Mesenchymal stem cell (in vitro differentiated cells and primary cell): Measurements from ENCODE around the gene DAG1. TPM values are rescaled to one million over a fixed set of nuclear protein-coding genes. Genes with fewer than 3 reads are reported as not detected.

Experiments used
- DNase-seq: peaks from one replicate; pipeline ENCODE4 v3.0.0-alpha.2; 2013
- H2AFZ ChIP-seq: one replicate; pipeline ENCODE4 v1.6.1; 2013; ENCODE audit warnings: low read depth, mild to moderate bottlenecking, control low read depth, inconsistent platforms, low read length, moderate library complexity
- H2AK5ac ChIP-seq: 2 replicates; pipeline ENCODE4 v1.6.1; 2013; ENCODE audit warnings: low read length, moderate library complexity, mild to moderate bottlenecking, inconsistent platforms; ENCODE audit not compliant: severe bottlenecking
- H2BK120ac ChIP-seq: one replicate; pipeline ENCODE4 v1.6.1; 2013; ENCODE audit warnings: low read depth, mild to moderate bottlenecking, inconsistent platforms, low read length, moderate library complexity
- H2BK12ac ChIP-seq, 2 experiments: one replicate each; pipeline ENCODE4 v1.6.1; 2013; ENCODE audit warnings: inconsistent platforms in 2 of 2, low read length in 2 of 2, mild to moderate bottlenecking in 2 of 2, moderate library complexity in 2 of 2, control low read depth in 1 of 2
- H2BK15ac ChIP-seq: one replicate; pipeline ENCODE4 v1.6.1; 2013; ENCODE audit warnings: mild to moderate bottlenecking, low read depth, inconsistent platforms; ENCODE audit not compliant: poor library complexity, severe bottlenecking
- H2BK5ac ChIP-seq: 2 replicates; pipeline ENCODE4 v1.6.1; 2013; ENCODE audit warnings: low read depth, mild to moderate bottlenecking, low read length, control low read depth, inconsistent platforms; ENCODE audit not compliant: poor library complexity, severe bottlenecking
- H3K14ac ChIP-seq, 2 experiments: one replicate each; pipeline ENCODE4 v1.6.1; 2013; ENCODE audit warnings: inconsistent platforms in 2 of 2, low read length in 2 of 2, control low read depth in 1 of 2, mild to moderate bottlenecking in 1 of 2, moderate library complexity in 1 of 2
- H3K18ac ChIP-seq, 2 experiments: one replicate each; pipeline ENCODE4 v1.6.1; 2013; ENCODE audit warnings: inconsistent platforms in 2 of 2, low read length in 2 of 2, control low read depth in 1 of 2, low read depth in 1 of 2, mild to moderate bottlenecking in 1 of 2
- H3K23ac ChIP-seq, 2 experiments: one replicate each; pipeline ENCODE4 v1.6.1; 2013; ENCODE audit warnings: inconsistent platforms in 2 of 2, low read length in 2 of 2, mild to moderate bottlenecking in 2 of 2, moderate library complexity in 2 of 2, control low read depth in 1 of 2
- H3K27ac ChIP-seq: 2 replicates; pipeline ENCODE4 v1.5.1; 2013; ENCODE audit warnings: mild to moderate bottlenecking, moderate library complexity, low read length, control low read depth, inconsistent platforms; ENCODE audit not compliant: poor library complexity, severe bottlenecking
- H3K27me3 ChIP-seq, 2 experiments: 2 replicates each; pipeline versions ENCODE4 v1.6.1 to v1.7.0; 2013; ENCODE audit warnings: low read length in 2 of 2, mild to moderate bottlenecking in 2 of 2, moderate library complexity in 2 of 2, control low read depth in 1 of 2, inconsistent platforms in 1 of 2; ENCODE audit not compliant: control insufficient read depth in 1 of 2, insufficient read depth in 1 of 2
- H3K36me3 ChIP-seq, 2 experiments: 2 replicates each; pipeline versions ENCODE4 v1.6.1 to v1.7.0; 2013; ENCODE audit warnings: low read length in 2 of 2, control low read depth in 1 of 2, inconsistent platforms in 1 of 2, low read depth in 1 of 2, mild to moderate bottlenecking in 1 of 2; ENCODE audit not compliant: insufficient read depth in 2 of 2, control insufficient read depth in 1 of 2
- H3K4ac ChIP-seq, 2 experiments: one replicate each; pipeline ENCODE4 v1.6.1; 2013; ENCODE audit warnings: inconsistent platforms in 2 of 2, low read length in 2 of 2, mild to moderate bottlenecking in 2 of 2, moderate library complexity in 2 of 2, control low read depth in 1 of 2, low read depth in 1 of 2
- H3K4me1 ChIP-seq: 2 replicates; pipeline ENCODE4 v1.6.1; 2013; ENCODE audit warnings: low read depth, low read length, control low read depth; ENCODE audit not compliant: control insufficient read depth, insufficient read depth
- H3K4me2 ChIP-seq: 2 replicates; pipeline ENCODE4 v1.6.1; 2013; ENCODE audit warnings: low read length, mild to moderate bottlenecking, inconsistent platforms; ENCODE audit not compliant: poor library complexity, severe bottlenecking
- H3K4me3 ChIP-seq, 2 experiments: 2 replicates each; pipeline versions ENCODE4 v1.5.1 to v1.7.0; 2013; ENCODE audit warnings: low read length in 2 of 2, mild to moderate bottlenecking in 2 of 2, control low read depth in 1 of 2, low read depth in 1 of 2; ENCODE audit not compliant: insufficient read depth in 1 of 2
- H3K79me1 ChIP-seq: replicated peaks from 2 replicates; pipeline ENCODE4 v1.6.1; 2013; ENCODE audit warnings: mild to moderate bottlenecking, control low read depth, low read length, inconsistent platforms; ENCODE audit not compliant: poor library complexity, severe bottlenecking
- H3K9ac ChIP-seq: 2 replicates; pipeline ENCODE4 v1.7.0; 2013; ENCODE audit warnings: mild to moderate bottlenecking, low read length, moderate library complexity
- H3K9me3 ChIP-seq: 2 replicates; pipeline ENCODE4 v1.7.0; 2013; ENCODE audit warnings: mild to moderate bottlenecking, low read length; ENCODE audit not compliant: control insufficient read depth
- H4K8ac ChIP-seq: one replicate; pipeline ENCODE4 v1.6.1; 2013; ENCODE audit warnings: inconsistent platforms, mild to moderate bottlenecking, low read length, moderate library complexity
- H4K91ac ChIP-seq: one replicate; pipeline ENCODE4 v1.6.1; 2013; ENCODE audit warnings: mild to moderate bottlenecking, low read length, inconsistent platforms
- WGBS: methylation state at CpG from one replicate; pipeline ENCODE4 v1.1.7; 2013; ENCODE audit warnings: mixed read lengths; 5-methylcytosine and 5-hydroxymethylcytosine counted together
- polyA plus RNA-seq, 2 experiments: library from polyadenylated mRNA; stranded (reverse); fragments of 200-250 nt; gene quantifications; one replicate each; pipeline ENCODE4 v1.2.3, GENCODE V29; 2013

DAG1 gene
- 80.5 TPM for polyA plus RNA-seq (2013, experiment 1 of 2)
- polyA plus RNA-seq (2013, experiment 2 of 2), result 79.1 TPM

- Histone ChIP-seq H4K8ac (peak within 1 kb of the TSS; percentile 87), H3K4me1 (peaks cover 13% of the 10 kb centered on the region), H3K36me3 (peaks cover 0 to 3% of the 10 kb centered on the region in 2 experiments), H3K4me3 (peak within 1 kb of the TSS; percentile 83 to 96), H4K91ac (peak within 1 kb of the TSS; percentile 71), H2BK15ac (peak within 1 kb of the TSS; percentile 79), H2BK120ac (peak within 1 kb of the TSS; percentile 20), H3K14ac (peak within 1 kb of the TSS in 1 of 2 experiments; percentile 96), H3K4me2 (peak within 1 kb of the TSS; percentile 86), H3K23ac (peak within 1 kb of the TSS in 1 of 2 experiments; percentile 89), H2BK5ac (peak within 1 kb of the TSS; percentile 61), H3K4ac (peak within 1 kb of the TSS; percentile 82 to 84), H2AK5ac (peak within 1 kb of the TSS; percentile 9), H2AFZ (peak within 1 kb of the TSS; percentile 92), H3K27me3 (no peaks in the 10 kb centered on the region), H3K79me1 (peaks cover 2% of the 10 kb centered on the region), H3K9ac (peak within 1 kb of the TSS; percentile 90), H3K9me3 (no peaks in the 10 kb centered on the region), H3K18ac (peak within 1 kb of the TSS; percentile 78 to 94), H2BK12ac (peak within 1 kb of the TSS; percentile 76 to 99), H3K27ac (peak within 1 kb of the TSS; percentile 92)
- DNase-seq, result peak; percentile 95
- under 1% methylated on average over 84 of the region's 108 CpGs for WGBS
These were observed at the start of gene DAG1 for GRCh38 chr3:49469936-49470713. TSS of gene DAG1 (plus strand) at chr3:49470267. CDS start at chr3:49510535, 40,268 bp downstream.

- H2AK5ac ChIP-seq, result peak overlapping the region; percentile 23
- WGBS, result 12% methylated on average over 14 of the region's 14 CpGs
- H3K4me1 ChIP-seq, result peaks cover 27% of the 10 kb centered on the region
- no peaks in the 10 kb centered on the region for H3K27me3 ChIP-seq
- H3K18ac ChIP-seq, result peak overlapping the region; percentile 46 to 91
- peak overlapping the region; percentile 7 to 83 for H3K4ac ChIP-seq
- H2BK120ac ChIP-seq, result no peak overlapping the region
- peak overlapping the region in 1 of 2 experiments; percentile 23 for H3K4me3 ChIP-seq
- H3K36me3 ChIP-seq, result peaks cover 51 to 58% of the 10 kb centered on the region in 2 experiments
- H3K4me2 ChIP-seq, result peak overlapping the region; percentile 78
- H4K8ac ChIP-seq, result peak overlapping the region; percentile 92
- H3K79me1 ChIP-seq, result peaks cover 16% of the 10 kb centered on the region
- H2BK12ac ChIP-seq, result peak overlapping the region; percentile 7 to 75
- DNase-seq, result no peak
- H2BK15ac ChIP-seq, result no peak overlapping the region
- H3K14ac ChIP-seq, result peak overlapping the region in 1 of 2 experiments; percentile 92
- peak overlapping the region; percentile 5 for H4K91ac ChIP-seq
- H3K23ac ChIP-seq, result peak overlapping the region in 1 of 2 experiments; percentile 94
- no peak overlapping the region for H3K9ac ChIP-seq
- H3K9me3 ChIP-seq, result no peaks in the 10 kb centered on the region
- peak overlapping the region; percentile 5 for H3K27ac ChIP-seq
- H2BK5ac ChIP-seq, result no peak overlapping the region
- H2AFZ ChIP-seq, result peak overlapping the region; percentile 19
These were observed 48.1 kb upstream of the DAG1 start for GRCh38 chr3:49421890-49422378.

GRCh38 chr3:49422379-49423248 lies 47.5 kb upstream of the DAG1 start, which contains the start of gene AMT:
TSS of gene AMT (minus strand) at chr3:49422473. CDS start at chr3:49422450, 23 bp downstream.
- Histone ChIP-seq H3K9me3 (no peaks in the 10 kb centered on the region), H3K14ac (peak within 1 kb of the TSS in 1 of 2 experiments; percentile 92), H2BK12ac (peak within 1 kb of the TSS; percentile 7 to 75), H2BK5ac (no peak within 1 kb of the TSS), H3K23ac (peak within 1 kb of the TSS in 1 of 2 experiments; percentile 94), H2AFZ (peak within 1 kb of the TSS; percentile 19), H2BK15ac (no peak within 1 kb of the TSS), H3K4ac (peak within 1 kb of the TSS; percentile 7 to 83), H3K27me3 (no peaks in the 10 kb centered on the region), H2AK5ac (peak within 1 kb of the TSS; percentile 23), H3K18ac (peak within 1 kb of the TSS; percentile 46 to 91), H3K9ac (no peak within 1 kb of the TSS), H4K8ac (peak within 1 kb of the TSS; percentile 92), H4K91ac (peak within 1 kb of the TSS; percentile 5), H3K27ac (peak within 1 kb of the TSS; percentile 13), H3K79me1 (peaks cover 10% of the 10 kb centered on the region), H3K4me2 (peak within 1 kb of the TSS; percentile 78), H2BK120ac (no peak within 1 kb of the TSS), H3K4me1 (peaks cover 21% of the 10 kb centered on the region), H3K4me3 (peak within 1 kb of the TSS in 1 of 2 experiments; percentile 23), H3K36me3 (peaks cover 44 to 51% of the 10 kb centered on the region in 2 experiments)
- WGBS, result 29% methylated on average over 25 of the region's 25 CpGs
- DNase-seq, result peak; percentile 72
